Measurements from ENCODE around the gene MIX23. TPM values are rescaled to one million over a fixed set of nuclear protein-coding genes. Genes with fewer than 3 reads are reported as not detected.

Gene MIX23
- total RNA-seq, 4 donors from 2014 or later, result 6.1 to 19.3 (median 12.0) TPM

DNA sequence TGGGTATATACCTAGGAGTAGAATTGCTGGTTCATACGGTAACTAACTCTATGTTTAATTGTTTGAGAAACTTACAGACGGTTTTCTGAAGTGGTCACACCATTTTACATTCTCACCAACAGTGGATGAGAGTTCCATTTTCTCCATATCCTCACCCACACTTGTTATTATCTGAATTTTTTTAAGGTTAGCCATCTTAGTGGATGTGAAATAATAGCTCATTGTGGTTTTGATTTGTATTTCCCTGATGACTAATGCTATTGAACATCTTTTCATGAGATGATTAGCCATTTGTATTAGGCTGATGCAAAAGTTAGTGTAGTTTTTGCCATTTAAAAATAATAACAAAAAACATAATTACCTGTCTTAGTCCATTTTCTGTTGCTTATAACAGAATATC lies 39.4 kb downstream of the MIX23 start:
- intact Hi-C loops (cut with DNase I; ENCODE audit: low total_unique reads), result no loop called here
- WGBS, 2 donors, result 82 to 85% methylated on average over 2 of the region's 2 CpGs
- DNase-seq (ENCODE audit: low spot score in 2 of 2), result no peak
- no peak for TF ChIP-seq CTCF (IDR thresholded peaks at IDR 0.05)
- TF ChIP-seq POLR2A (IDR thresholded peaks at IDR 0.05), result no peak
- no peak overlapping the region for H3K4me3 ChIP-seq (ENCODE audit: low read depth, poor library complexity, severe bottlenecking)

- no peak overlapping the region for H3K4me3 ChIP-seq (ENCODE audit: low read depth, poor library complexity, severe bottlenecking)
- no peak for DNase-seq (ENCODE audit: low spot score in 2 of 2)
- TF ChIP-seq POLR2A (IDR thresholded peaks at IDR 0.05) (no peak), CTCF (IDR thresholded peaks at IDR 0.05) (no peak)
- WGBS, 2 donors, result 73 to 95% methylated on average over 1 of the region's 1 CpG
- intact Hi-C loops (cut with DNase I; ENCODE audit: low total_unique reads), result no loop called here
Measured at GRCh38 chr3:122342803-122343202, 40.2 kb downstream of the MIX23 start.

- TF ChIP-seq POLR2A (IDR thresholded peaks at IDR 0.05), result no peak
- TF ChIP-seq CTCF (IDR thresholded peaks at IDR 0.05), result no peak
- no peak overlapping the region for H3K4me3 ChIP-seq (ENCODE audit: low read depth, poor library complexity, severe bottlenecking)
- WGBS, 2 donors, result 82 to 95% methylated on average over 8 of the region's 8 CpGs
- intact Hi-C loops (cut with DNase I; ENCODE audit: low total_unique reads), result no loop called here
- DNase-seq (ENCODE audit: low spot score in 2 of 2), result no peak
Measured at GRCh38 chr3:122332551-122332950, 50.5 kb downstream of the MIX23 start.

GRCh38 chr3:122331886-122332285 lies 51.1 kb downstream of the MIX23 start:
- no peak for TF ChIP-seq CTCF (IDR thresholded peaks at IDR 0.05)
- TF ChIP-seq POLR2A (IDR thresholded peaks at IDR 0.05), result no peak
- 74 to 81% methylated on average over 4 of the region's 4 CpGs for WGBS, 2 donors
- no peak for DNase-seq (ENCODE audit: low spot score in 2 of 2)

DNA sequence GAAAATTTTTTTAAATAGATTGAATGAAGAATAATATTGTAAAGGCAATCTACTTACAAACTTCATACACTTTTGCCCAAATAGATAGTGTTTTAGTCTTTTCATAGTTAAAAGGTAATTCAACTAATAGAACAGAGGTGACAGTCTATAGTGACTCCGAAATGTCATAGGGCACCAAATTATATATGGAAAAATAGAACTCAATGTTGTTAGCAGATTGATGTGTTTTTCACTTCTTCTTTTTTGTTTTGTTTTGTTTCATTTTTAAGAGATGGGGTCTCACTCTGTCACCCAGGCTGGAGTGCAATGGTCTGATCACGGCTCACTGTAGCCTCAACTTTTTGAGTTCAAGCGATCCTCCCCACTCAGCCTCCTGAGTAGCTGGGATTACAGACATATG lies 57.3 kb downstream of the MIX23 start:
- TF ChIP-seq POLR2A (IDR thresholded peaks at IDR 0.05) (no peak), CTCF (IDR thresholded peaks at IDR 0.05) (no peak)
- no peak for DNase-seq (ENCODE audit: low spot score in 2 of 2)
- no peak overlapping the region for H3K4me3 ChIP-seq (ENCODE audit: low read depth, poor library complexity, severe bottlenecking)
- WGBS, 2 donors, result 90 to 96% methylated on average over 3 of the region's 3 CpGs
- intact Hi-C loops (cut with DNase I; ENCODE audit: low total_unique reads), result no loop called here

More at GRCh38 chr3:122331886-122332285, 51.1 kb downstream of the MIX23 start:
- intact Hi-C loops (cut with DNase I; ENCODE audit: low total_unique reads), result no loop called here
- no peak overlapping the region for H3K4me3 ChIP-seq (ENCODE audit: low read depth, poor library complexity, severe bottlenecking)

- no peak within 1 kb of the TSS for H3K4me3 ChIP-seq (ENCODE audit: low read depth, poor library complexity, severe bottlenecking)
- DNase-seq (ENCODE audit: low spot score in 2 of 2), result no peak
- no peak for TF ChIP-seq CTCF (IDR thresholded peaks at IDR 0.05)
- TF ChIP-seq POLR2A (IDR thresholded peaks at IDR 0.05), result no peak
- 30 to 37% methylated on average over 6 of the region's 6 CpGs for WGBS, 2 donors
- intact Hi-C loops (cut with DNase I; ENCODE audit: low total_unique reads), result no loop called here
Measured at GRCh38 chr3:122324871-122325323, 58.1 kb downstream of the MIX23 start, which contains the start of gene CSTA. CSTA (plus strand) TSS chr3:122325248; CDS start chr3:122325293, 45 bp downstream.
